Measurements from ENCODE around the gene SYTL1.

GRCh38 chr1:27331426-27331825 is 10.4 kb upstream of the SYTL1 start:
- TF ChIP-seq CTCF (IDR thresholded peaks at IDR 0.05) (no peak), POLR2A (IDR thresholded peaks at IDR 0.05) (no peak)

All from uterus (tissue), 2 donors.